K562 (cell line): Measurements from ENCODE around the gene TENT4A. TPM values are rescaled to one million over a fixed set of nuclear protein-coding genes. Genes with fewer than 3 reads are reported as not detected.

Experiments
- ATAC-seq: fragments of 200-7000 bp; cut with Tn5 transposase; 3 replicates; pipeline ENCODE4 v1.9.1; 2020; ENCODE audit warnings: moderate library complexity
- BruUV-seq: library from RNA; stranded (reverse); fragments of 400-500 nt; replicated peaks from 2 replicates; lab custom pipeline; 2021; lab: Mats Ljungman, UMichigan
- CTCF ChIA-PET: fragments of 300-600 bp; formaldehyde crosslinking; extraction: SDS; loops from one replicate; lab custom pipeline; 2021; ENCODE audit warnings: low intra/inter-chr PET ratio; lab: Yijun Ruan, JAX
- POLR2A ChIA-PET: fragments of 300-600, 350-650 bp; sonication (Branson Sonifier 250); formaldehyde crosslinking; extraction: SDS; loops from one replicate; lab custom pipeline; 2021; ENCODE audit warnings: antibody characterized with exemption, inconsistent platforms; lab: Yijun Ruan, JAX
- DNase-seq, 4 experiments: peaks; one replicate each; pipeline versions ENCODE4 v3.0.0 to v3.0.0-alpha.2; 2011 to 2018; ENCODE audit warnings: low spot score in 3 of 4, mixed read lengths in 3 of 4; ENCODE audit errors: extremely low read depth in 1 of 4
- FAIRE-seq: peaks from 2 replicates; lab custom pipeline; 2011; peaks lifted over from hg19 to GRCh38; lab: Jason Lieb, UNC
- H2AFZ ChIP-seq: 2 replicates; pipeline ENCODE4 v1.6.0; 2011; ENCODE audit warnings: low read depth, low read length, control low read depth, inconsistent platforms
- H3K27ac ChIP-seq: fragments of 200-600 bp; 3 replicates; pipeline ENCODE4 v1.8.0; 2011; ENCODE audit warnings: low read depth, mild to moderate bottlenecking, control low read depth, inconsistent platforms, low read length, moderate library complexity, mixed read lengths; ENCODE audit errors: extremely low read depth
- H3K27me3 ChIP-seq, 2 experiments: fragments of 300-600 bp in 1 of 2; 2 replicates in 1 of 2; 3 replicates in 1 of 2; pipeline versions ENCODE4 v1.6.0 to v1.8.0; 2011; ENCODE audit warnings: inconsistent platforms in 2 of 2, low read length in 2 of 2, mild to moderate bottlenecking in 1 of 2, mixed read lengths in 1 of 2, moderate library complexity in 1 of 2; ENCODE audit not compliant: control insufficient read depth in 2 of 2, insufficient read depth in 2 of 2
- H3K36me3 ChIP-seq: fragments of 300-600 bp; 3 replicates; pipeline ENCODE4 v1.8.0; 2011; ENCODE audit warnings: mild to moderate bottlenecking, low read length, inconsistent platforms; ENCODE audit not compliant: control insufficient read depth, insufficient read depth
- H3K4me1 ChIP-seq, 2 experiments: fragments of 200-600 bp in 1 of 2; replicated peaks in 1 of 2; 2 replicates in 1 of 2; 3 replicates in 1 of 2; pipeline versions ENCODE4 v1.5.1 to v1.8.0; 2011; ENCODE audit warnings: inconsistent platforms in 2 of 2, low read length in 2 of 2, mild to moderate bottlenecking in 1 of 2, mixed read lengths in 1 of 2, moderate library complexity in 1 of 2; ENCODE audit not compliant: control insufficient read depth in 2 of 2, insufficient read depth in 2 of 2
- H3K4me2 ChIP-seq: 2 replicates; pipeline ENCODE4 v1.6.1; 2011; ENCODE audit warnings: low read length, control low read depth, inconsistent platforms, mixed read lengths; ENCODE audit not compliant: insufficient read depth
- H3K4me3 ChIP-seq: fragments of 200-600 bp; sonication (generic), shearing (Covaris generic); 2 replicates; pipeline ENCODE4 v1.5.1; 2016; ENCODE audit warnings: control low read depth, inconsistent platforms
- H3K79me2 ChIP-seq: fragments of 200-600 bp; 3 replicates; pipeline ENCODE4 v1.8.0; 2011; ENCODE audit warnings: low read length, inconsistent platforms; ENCODE audit not compliant: control insufficient read depth, insufficient read depth
- H3K9ac ChIP-seq, 2 experiments: 2 replicates each; pipeline versions ENCODE4 v1.6.0 to v1.6.1; 2011; ENCODE audit warnings: low read depth in 2 of 2, low read length in 2 of 2, control low read depth in 1 of 2, inconsistent platforms in 1 of 2, mild to moderate bottlenecking in 1 of 2, mixed read lengths in 1 of 2; ENCODE audit not compliant: insufficient read depth in 1 of 2
- H3K9me1 ChIP-seq: one replicate; pipeline ENCODE4 v1.6.0; 2011; ENCODE audit warnings: inconsistent platforms, mild to moderate bottlenecking, low read length, moderate library complexity; ENCODE audit not compliant: control insufficient read depth, insufficient read depth
- H3K9me3 ChIP-seq: replicated peaks from 2 replicates; pipeline ENCODE4 v1.5.1; 2011; ENCODE audit warnings: low read depth, low read length, inconsistent platforms; ENCODE audit not compliant: control insufficient read depth, insufficient read depth
- H4K20me1 ChIP-seq: replicated peaks from 2 replicates; pipeline ENCODE4 v1.6.1; 2011; ENCODE audit warnings: low read length, inconsistent platforms, mixed read lengths; ENCODE audit not compliant: control insufficient read depth, insufficient read depth
- ATF7 ChIP-seq: fragments of 450-650 bp; IDR thresholded peaks from 2 replicates; pipeline ENCODE4 v1.7.1; 2014; ENCODE audit warnings: mild to moderate bottlenecking, moderate library complexity
- ESRRA ChIP-seq: fragments of 450-650 bp; IDR thresholded peaks from 2 replicates; pipeline ENCODE4 v1.6.1; 2014; ENCODE audit warnings: low read depth, mild to moderate bottlenecking, moderate library complexity, borderline replicate concordance
- GATAD2B ChIP-seq: fragments of 450-650 bp; IDR thresholded peaks from 2 replicates; pipeline ENCODE4 v1.6.1; 2017; ENCODE audit warnings: mild to moderate bottlenecking, borderline replicate concordance
- NCOA1 ChIP-seq: fragments of 450-650 bp; IDR thresholded peaks from 2 replicates; pipeline ENCODE4 v1.6.1; 2016; ENCODE audit warnings: low read depth
- NR2C2 ChIP-seq, 2 experiments: fragments of 200-800 bp in 1 of 2; sonication (Bioruptor generic) in 1 of 2; sonication (generic) in 1 of 2; formaldehyde crosslinking in 1 of 2; IDR thresholded peaks; 2 replicates each; pipeline versions ENCODE4 v1.6.1 to v1.8.0; 2016 to 2022; ENCODE audit warnings: mild to moderate bottlenecking in 1 of 2, missing compliant biosample characterization in 1 of 2, missing genetic modification characterization in 1 of 2, missing genetic modification reagents in 1 of 2
- NUFIP1 ChIP-seq: fragments of 450-650 bp; IDR thresholded peaks from 2 replicates; pipeline ENCODE4 v1.6.1; 2018; ENCODE audit not compliant: partially characterized antibody
- SMC3 ChIP-seq: conservative IDR thresholded peaks from 2 replicates; pipeline ENCODE4 v1.6.1; 2011; ENCODE audit warnings: low read depth, low read length, improper control_type of control experiment; ENCODE audit not compliant: insufficient read depth
- ZFP1 ChIP-seq: fragments of 450-650 bp; formaldehyde crosslinking; IDR thresholded peaks from 2 replicates; pipeline ENCODE4 v1.4.0; 2020; ENCODE audit warnings: mild to moderate bottlenecking, mixed read lengths
- ZNF253 ChIP-seq: fragments of 250-450 bp; sonication (Bioruptor Pico); conservative IDR thresholded peaks from 2 replicates; pipeline ENCODE4 v1.6.1; 2021; ENCODE audit warnings: mild to moderate bottlenecking
- ZNF507 ChIP-seq: conservative IDR thresholded peaks from 2 replicates; pipeline ENCODE4 v1.6.1; 2017; ENCODE audit warnings: missing genetic modification characterization, missing compliant biosample characterization
- WGBS: fragments of 100-300 bp; shearing (Covaris generic); methylation state at CpG from one replicate; pipeline ENCODE4 v1.1.6; 2016; ENCODE audit warnings: low coverage, mixed read lengths; ENCODE audit not compliant: insufficient coverage; ENCODE audit errors: missing lambda C conversion rate; 5-methylcytosine and 5-hydroxymethylcytosine counted together
- in situ Hi-C: fragments of 300-500 bp; cut with MboI; formaldehyde crosslinking; loops from 4 replicates; pipeline ENCODE4 v1.15.0; 2018; ENCODE audit warnings: inconsistent platforms, mixed read lengths
- intact Hi-C: fragments of 100-400 bp; cut with micrococcal nuclease; formaldehyde crosslinking; loops from 2 replicates; pipeline ENCODE4 v1.14.2; 2022
- polyA plus RNA-seq, 8 experiments: library from polyadenylated mRNA; depleted of rRNA in 4 of 8; stranded (reverse) in 5 of 8; unstranded in 3 of 8; fragments of >200 nt; fragmentation: Nextera tagmentation in 2 of 8; fragmentation: Illumina TruSeq in 1 of 8; extraction: Ambion mirVana in 2 of 8; extraction: Trizol in 1 of 8; gene quantifications; 2 replicates each; pipeline versions ENCODE4 v1.2.1 to v1.2.3, GENCODE V29; 2011 to 2014; ENCODE audit warnings: inconsistent platforms in 1 of 8, missing spikeins in 1 of 8
- total RNA-seq, 7 experiments: library from RNA; depleted of rRNA in 6 of 7; stranded (reverse); fragments of >200 nt in 6 of 7; fragmentation: Illumina TruSeq in 2 of 7; extraction: Trizol in 2 of 7; gene quantifications; 2 replicates each; pipeline versions ENCODE4 v1.2.1 to v1.2.3, GENCODE V29; 2011 to 2021; ENCODE audit warnings: low replicate concordance in 1 of 7
- TF ChIP-seq, protein P1 (sequence below): sonication (generic); formaldehyde crosslinking; IDR thresholded peaks from 2 replicates; pipeline ENCODE4 v1.8.0; 2022; ENCODE audit warnings: mild to moderate bottlenecking, missing genetic modification reagents
- TF ChIP-seq, protein P2 (sequence below), 3 experiments: IDR thresholded peaks in 2 of 3; conservative IDR thresholded peaks in 1 of 3; 2 replicates each; pipeline ENCODE4 v1.5.1; 2011 to 2012; ENCODE audit warnings: low read length in 3 of 3, mild to moderate bottlenecking in 3 of 3, control low read depth in 2 of 3, improper control_type of control experiment in 1 of 3, inconsistent platforms in 1 of 3, low read depth in 1 of 3, mixed read lengths in 1 of 3, moderate library complexity in 1 of 3; ENCODE audit not compliant: insufficient read depth in 2 of 3
- TF ChIP-seq, protein P3 (sequence below): IDR thresholded peaks from 2 replicates; pipeline ENCODE4 v1.6.1; 2012; ENCODE audit warnings: low read depth, low read length, improper control_type of control experiment, borderline replicate concordance
- TF ChIP-seq, protein P4 (sequence below): sonication (generic); formaldehyde crosslinking; IDR thresholded peaks from 2 replicates; pipeline ENCODE4 v1.8.0; 2022; ENCODE audit warnings: mild to moderate bottlenecking, missing genetic modification reagents

Gene TENT4A
- total and polyA plus RNA-seq, 9 of the 15 experiments (the other 6 are each of a cell fraction or from before 2014, with no cell fraction given), result 1.3 to 27.3 (median 13.0) TPM

DNA sequence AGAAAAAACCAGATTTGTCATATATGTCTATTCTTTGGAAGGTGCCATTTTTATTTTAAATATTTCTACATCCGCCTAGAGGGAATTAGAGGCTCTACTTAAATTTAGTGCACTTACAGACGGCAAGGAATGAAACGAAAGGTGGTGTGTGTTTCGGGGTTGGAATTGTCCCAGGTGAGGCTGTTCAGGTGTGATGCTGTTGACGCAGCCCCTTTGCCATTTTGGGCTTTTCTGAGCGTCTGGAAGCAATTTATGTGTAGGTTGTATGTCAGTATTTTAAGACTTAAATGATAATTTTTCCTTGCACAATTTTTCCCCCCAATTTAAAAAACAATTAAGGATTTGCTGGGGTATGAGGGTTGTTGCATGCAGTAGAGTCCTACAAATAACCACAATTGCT is 2.0 kb downstream of the TENT4A start:
- H2AFZ ChIP-seq, result no peak overlapping the region
- DNase-seq (no peak), ATAC-seq (no peak), FAIRE-seq (peak; percentile 49)
- peaks cover 56% of the 10 kb centered on the region for H4K20me1 ChIP-seq
- no peaks in the 10 kb centered on the region for H3K9me3 ChIP-seq
- H3K4me1 ChIP-seq, result peaks cover 37 to 42% of the 10 kb centered on the region in 2 experiments; a peak in 4 of 5 replicates
- no TSS peak for BruUV-seq
- ChIA-PET CTCF (no interaction called here), POLR2A (no interaction called here)
- peaks cover 49% of the 10 kb centered on the region for H3K36me3 ChIP-seq
- peak overlapping the region; percentile 35 to 84; a peak in 3 of 4 replicates for H3K9ac ChIP-seq
- 10% methylated on average over 6 of the region's 6 CpGs for WGBS
- intact Hi-C loops, result loop anchor here (10.0 kb wide), 1 partner anchor 340 kb away; the partner anchor contains the start of gene MED10
- H3K27me3 ChIP-seq, result no peaks in the 10 kb centered on the region
- in situ Hi-C loops, result loop anchor here (5.0 kb wide), 1 partner anchor 83 kb away; the partner anchor contains the start of genes NSUN2 and SRD5A1
- peak overlapping the region; percentile 83 for H3K4me3 ChIP-seq
- H3K79me2 ChIP-seq, result peaks cover 62% of the 10 kb centered on the region
- H3K9me1 ChIP-seq, result peaks cover 26% of the 10 kb centered on the region
- H3K4me2 ChIP-seq, result peak overlapping the region; percentile 82
- H3K27ac ChIP-seq, result no peak overlapping the region
- TF ChIP-seq ZFP1 (CRISPR knock-in tag), result no peak
- no peak for TF ChIP-seq NUFIP1
- TF ChIP-seq, protein P1, sequence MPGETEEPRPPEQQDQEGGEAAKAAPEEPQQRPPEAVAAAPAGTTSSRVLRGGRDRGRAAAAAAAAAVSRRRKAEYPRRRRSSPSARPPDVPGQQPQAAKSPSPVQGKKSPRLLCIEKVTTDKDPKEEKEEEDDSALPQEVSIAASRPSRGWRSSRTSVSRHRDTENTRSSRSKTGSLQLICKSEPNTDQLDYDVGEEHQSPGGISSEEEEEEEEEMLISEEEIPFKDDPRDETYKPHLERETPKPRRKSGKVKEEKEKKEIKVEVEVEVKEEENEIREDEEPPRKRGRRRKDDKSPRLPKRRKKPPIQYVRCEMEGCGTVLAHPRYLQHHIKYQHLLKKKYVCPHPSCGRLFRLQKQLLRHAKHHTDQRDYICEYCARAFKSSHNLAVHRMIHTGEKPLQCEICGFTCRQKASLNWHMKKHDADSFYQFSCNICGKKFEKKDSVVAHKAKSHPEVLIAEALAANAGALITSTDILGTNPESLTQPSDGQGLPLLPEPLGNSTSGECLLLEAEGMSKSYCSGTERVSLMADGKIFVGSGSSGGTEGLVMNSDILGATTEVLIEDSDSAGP (CRISPR knock-in tag), result no peak
- no peak for TF ChIP-seq ZNF253 (CRISPR knock-in tag)
- TF ChIP-seq NCOA1, result no peak
- TF ChIP-seq, protein P2, sequence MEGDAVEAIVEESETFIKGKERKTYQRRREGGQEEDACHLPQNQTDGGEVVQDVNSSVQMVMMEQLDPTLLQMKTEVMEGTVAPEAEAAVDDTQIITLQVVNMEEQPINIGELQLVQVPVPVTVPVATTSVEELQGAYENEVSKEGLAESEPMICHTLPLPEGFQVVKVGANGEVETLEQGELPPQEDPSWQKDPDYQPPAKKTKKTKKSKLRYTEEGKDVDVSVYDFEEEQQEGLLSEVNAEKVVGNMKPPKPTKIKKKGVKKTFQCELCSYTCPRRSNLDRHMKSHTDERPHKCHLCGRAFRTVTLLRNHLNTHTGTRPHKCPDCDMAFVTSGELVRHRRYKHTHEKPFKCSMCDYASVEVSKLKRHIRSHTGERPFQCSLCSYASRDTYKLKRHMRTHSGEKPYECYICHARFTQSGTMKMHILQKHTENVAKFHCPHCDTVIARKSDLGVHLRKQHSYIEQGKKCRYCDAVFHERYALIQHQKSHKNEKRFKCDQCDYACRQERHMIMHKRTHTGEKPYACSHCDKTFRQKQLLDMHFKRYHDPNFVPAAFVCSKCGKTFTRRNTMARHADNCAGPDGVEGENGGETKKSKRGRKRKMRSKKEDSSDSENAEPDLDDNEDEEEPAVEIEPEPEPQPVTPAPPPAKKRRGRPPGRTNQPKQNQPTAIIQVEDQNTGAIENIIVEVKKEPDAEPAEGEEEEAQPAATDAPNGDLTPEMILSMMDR (IDR thresholded peaks at IDR 0.05 in 2 of 3, conservative IDR thresholded peaks at IDR 0.05 in 1 of 3; ENCODE audit: insufficient read depth in 2 of 3, low read depth in 1 of 3, low read length in 3 of 3), result no peak
- no peak for TF ChIP-seq ZNF507
- no peak for TF ChIP-seq NR2C2 (CRISPR knock-in tag; IDR thresholded peaks at IDR 0.05)
- TF ChIP-seq NR2C2 (tag; IDR thresholded peaks at IDR 0.05), result no peak
- TF ChIP-seq, protein P3, sequence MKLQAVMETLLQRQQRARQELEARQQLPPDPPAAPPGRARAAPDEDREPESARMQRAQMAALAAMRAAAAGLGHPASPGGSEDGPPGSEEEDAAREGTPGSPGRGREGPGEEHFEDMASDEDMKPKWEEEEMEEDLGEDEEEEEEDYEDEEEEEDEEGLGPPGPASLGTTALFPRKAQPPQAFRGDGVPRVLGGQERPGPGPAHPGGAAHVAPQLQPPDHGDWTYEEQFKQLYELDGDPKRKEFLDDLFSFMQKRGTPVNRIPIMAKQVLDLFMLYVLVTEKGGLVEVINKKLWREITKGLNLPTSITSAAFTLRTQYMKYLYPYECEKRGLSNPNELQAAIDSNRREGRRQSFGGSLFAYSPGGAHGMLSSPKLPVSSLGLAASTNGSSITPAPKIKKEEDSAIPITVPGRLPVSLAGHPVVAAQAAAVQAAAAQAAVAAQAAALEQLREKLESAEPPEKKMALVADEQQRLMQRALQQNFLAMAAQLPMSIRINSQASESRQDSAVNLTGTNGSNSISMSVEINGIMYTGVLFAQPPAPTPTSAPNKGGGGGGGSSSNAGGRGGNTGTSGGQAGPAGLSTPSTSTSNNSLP, result no peak
- TF ChIP-seq ESRRA, result no peak
- no peak for TF ChIP-seq ATF7
- TF ChIP-seq SMC3, result no peak
- no peak for TF ChIP-seq GATAD2B
- TF ChIP-seq, protein P4, sequence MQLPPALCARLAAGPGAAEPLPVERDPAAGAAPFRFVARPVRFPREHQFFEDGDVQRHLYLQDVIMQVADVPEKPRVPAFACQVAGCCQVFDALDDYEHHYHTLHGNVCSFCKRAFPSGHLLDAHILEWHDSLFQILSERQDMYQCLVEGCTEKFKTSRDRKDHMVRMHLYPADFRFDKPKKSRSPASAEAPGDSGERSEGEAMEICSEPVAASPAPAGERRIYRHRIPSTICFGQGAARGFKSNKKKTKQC (CRISPR knock-in tag), result no peak
